ENCODE data around the gene DVL1. TPM values are rescaled to one million over a fixed set of nuclear protein-coding genes. Genes with fewer than 3 reads are reported as not detected.

Gene DVL1
- total and polyA plus RNA-seq, 9 of the 15 experiments (the other 6 are each of a cell fraction or from before 2014, with no cell fraction given) = 0.62 to 135 (median 24.3) TPM

- Histone ChIP-seq H4K20me1 (replicated peaks; ENCODE audit: control insufficient read depth, insufficient read depth, low read length) (peaks cover 11% of the 10 kb centered on the region), H3K9me1 (ENCODE audit: control insufficient read depth, insufficient read depth, low read length) (no peaks in the 10 kb centered on the region), H3K4me1 (replicated peaks in 1 of 2; ENCODE audit: control insufficient read depth in 2 of 2, insufficient read depth in 2 of 2, low read length in 2 of 2) (peaks cover 24 to 88% of the 10 kb centered on the region in 2 experiments), H3K9ac (ENCODE audit: insufficient read depth in 1 of 2, low read depth in 2 of 2, low read length in 2 of 2) (peak overlapping the region in 1 of 2 experiments; percentile 3; a peak in 1 of 4 replicates), H2AFZ (ENCODE audit: low read depth, low read length) (no peak overlapping the region), H3K4me3 (no peak overlapping the region), H3K9me3 (replicated peaks; ENCODE audit: control insufficient read depth, insufficient read depth, low read depth, low read length) (no peaks in the 10 kb centered on the region), H3K79me2 (ENCODE audit: control insufficient read depth, insufficient read depth, low read length) (peaks cover 37% of the 10 kb centered on the region), H3K36me3 (ENCODE audit: control insufficient read depth, insufficient read depth, low read length) (peaks cover 86% of the 10 kb centered on the region), H3K27ac (ENCODE audit: extremely low read depth, low read depth, low read length) (no peak overlapping the region), H3K27me3 (ENCODE audit: control insufficient read depth in 2 of 2, insufficient read depth in 2 of 2, low read length in 2 of 2) (no peaks in the 10 kb centered on the region), H3K4me2 (ENCODE audit: insufficient read depth, low read length) (no peak overlapping the region)
- ChIA-PET POLR2A (interaction anchor here (0.6 to 2.4 kb wide), 6 partner anchors 9 to 128 kb away, joined by 3 to 9 read pairs (median 4); no protein-coding TSS in a partner anchor), CTCF (ENCODE audit: low intra/inter-chr PET ratio) (no interaction called here)
- ATAC-seq (no peak), FAIRE-seq (no peak), DNase-seq (ENCODE audit: extremely low read depth in 1 of 4, low spot score in 3 of 4) (no peak)
- BruUV-seq (replicated peaks) = no TSS peak
- in situ Hi-C loops (cut with MboI) (no loop called here), intact Hi-C loops (cut with micrococcal nuclease) (no loop called here)
- TF ChIP-seq MTF1 (CRISPR knock-in tag; IDR thresholded peaks at IDR 0.05; ENCODE audit: borderline replicate concordance) (no peak), SUPT5H (IDR thresholded peaks at IDR 0.05) (peak; percentile 8; the same call in 1 of the 2 replicates), RBM22 (IDR thresholded peaks at IDR 0.05; ENCODE audit: low read depth, low read length, poor library complexity, severe bottlenecking) (peak; percentile 89), RBFOX2 (IDR thresholded peaks at IDR 0.05; ENCODE audit: low read depth, low read length) (peak; percentile 27; the same call in 1 of the 2 replicates), ZNF395 (CRISPR knock-in tag; IDR thresholded peaks at IDR 0.05) (no peak), POLR2G (IDR thresholded peaks at IDR 0.05; ENCODE audit: low read depth, low read length) (peak; percentile 1; the same call in 1 of the 2 replicates), POLR2AphosphoS5 (IDR thresholded peaks at IDR 0.05; ENCODE audit: control insufficient read depth, insufficient read depth, low read depth, low read length) (0 out of 2 replicates have a peak, but pooled peaks have one; percentile 3)
- WGBS (ENCODE audit: insufficient coverage, low coverage, missing lambda C conversion rate) = 93% methylated on average over 37 of the region's 37 CpGs
Observed at GRCh38 chr1:1313500-1314236, 35.5 kb downstream of the DVL1 start.
